ENCODE data around the gene XAF1. TPM values are rescaled to one million over a fixed set of nuclear protein-coding genes. Genes with fewer than 3 reads are reported as not detected.

The XAF1 gene
- total RNA-seq, 2 donors from 2014 or later: 6.5 to 72.3 TPM

Other genes with a start within 250 kb of the XAF1 start
- 1 to 10 TPM in 1 of 2 donors, under 1 TPM in 1; 0.87 to 1.2 TPM for gene PITPNM3, start 199.5 kb upstream of the XAF1 start, total RNA-seq
- gene KIAA0753, start 115.3 kb upstream of the XAF1 start, total RNA-seq: 10 to 100 TPM; 17.4 to 22.3 TPM
- gene TXNDC17, start 115.0 kb upstream of the XAF1 start, total RNA-seq: 100 to 1,000 TPM in 1 of 2 donors, 10 to 100 TPM in 1; 67.7 to 131 TPM
- 10 to 100 TPM; 19.9 to 25.1 TPM for gene MED31, start 104.4 kb upstream of the XAF1 start, total RNA-seq
- gene C17orf100, start 104.3 kb upstream of the XAF1 start, total RNA-seq: 1 to 10 TPM in 1 of 2 donors, under 1 TPM in 1; 0.89 to 2.3 TPM
- gene SLC13A5, start 42.7 kb upstream of the XAF1 start, total RNA-seq: not detected
- under 1 TPM in 1 of 2 donors, not detected in 1; 0.37 TPM for gene FBXO39, start 20.2 kb downstream of the XAF1 start, total RNA-seq
- not detected for gene TEKT1, start 75.7 kb downstream of the XAF1 start, total RNA-seq
- not detected for gene ALOX12, start 240.0 kb downstream of the XAF1 start, total RNA-seq